Coronary artery (tissue), 2 donors: ENCODE data around the gene CEP192.

Experiments
- DNase-seq: peaks from one replicate; pipeline ENCODE4 v3.0.0-alpha.2; 2017; ENCODE audit warnings: low spot score
- H3K27ac ChIP-seq, 2 donors: fragments of 200-600 bp; sonication (generic); one replicate each; pipeline ENCODE4 v1.5.1; 2016 to 2019
- H3K4me3 ChIP-seq: fragments of 200-600 bp; sonication (generic); 2 replicates; pipeline ENCODE4 v1.5.1; 2016; ENCODE audit warnings: mild to moderate bottlenecking, moderate library complexity
- CTCF ChIP-seq: fragments of 200-600 bp; sonication (generic); IDR thresholded peaks from one replicate; pipeline ENCODE4 v1.5.1; 2019; ENCODE audit warnings: antibody characterized with exemption

The CEP192 gene

GRCh38 chr18:13134551-13135401 lies 143.6 kb downstream of the CEP192 start:
- no peak overlapping the region for H3K27ac ChIP-seq
- no peak for TF ChIP-seq CTCF
- no peak overlapping the region for H3K4me3 ChIP-seq
- no peak for DNase-seq

GRCh38 chr18:13136056-13136903 lies 145.1 kb downstream of the CEP192 start:
- peak overlapping the region; percentile 74 for H3K4me3 ChIP-seq
- DNase-seq, result no peak
- TF ChIP-seq CTCF, result no peak
- H3K27ac ChIP-seq, result no peak overlapping the region

GRCh38 chr18:13136904-13137669 lies 145.9 kb downstream of the CEP192 start:
- Histone ChIP-seq H3K4me3 (peak overlapping the region; percentile 74), H3K27ac (peak overlapping the region in 1 of 2 donors; percentile 44)
- no peak for TF ChIP-seq CTCF
- no peak for DNase-seq

GRCh38 chr18:13137670-13138419 lies 146.7 kb downstream of the CEP192 start:
- TF ChIP-seq CTCF, result no peak
- no peak for DNase-seq
- Histone ChIP-seq H3K4me3 (peak overlapping the region; percentile 74), H3K27ac (peak overlapping the region in 1 of 2 donors; percentile 45)

- peak overlapping the region; percentile 74 for H3K4me3 ChIP-seq
- TF ChIP-seq CTCF, result no peak
- DNase-seq, result no peak
- H3K27ac ChIP-seq, result peak overlapping the region in 1 of 2 donors; percentile 45
These were observed 147.4 kb downstream of the CEP192 start for GRCh38 chr18:13138420-13139139.
